HG03520 (cell line): ENCODE measurements around the gene MT1F.
"Not testable (repeated sequence)": the region's sequence is repeated elsewhere in the genome, so short reads cannot be mapped to it uniquely, and the experiment has no call there.

Experiments used
- ATAC-seq: cut with Tn5 transposase; IDR thresholded peaks from one replicate; pipeline ENCODE4 v1.9.1; 2021; ENCODE audit warnings: mild to moderate bottlenecking, moderate library complexity; ENCODE audit not compliant: unreplicated experiment

Gene MT1F

GRCh38 chr16:56643080-56643778, 14.5 kb upstream of the MT1F start:
- no peak for ATAC-seq

- no peak for ATAC-seq
These were observed 13.9 kb upstream of the MT1F start for GRCh38 chr16:56643833-56644232.

GRCh38 chr16:56645311-56645710, 12.4 kb upstream of the MT1F start:
- no peak for ATAC-seq

GRCh38 chr16:56645838-56646237, 11.9 kb upstream of the MT1F start:
- no peak for ATAC-seq

- ATAC-seq, result no peak
These were observed 9.9 kb upstream of the MT1F start for GRCh38 chr16:56647641-56648431.

- ATAC-seq, result no peak
These were observed 8.5 kb upstream of the MT1F start for GRCh38 chr16:56649271-56649670.

GRCh38 chr16:56649820-56650219, 7.9 kb upstream of the MT1F start:
- ATAC-seq, result no peak

- no peak for ATAC-seq
These were observed 6.2 kb upstream of the MT1F start, which contains the start of gene MT1B for GRCh38 chr16:56651586-56651985. TSS of gene MT1B (plus strand) at chr16:56651886. CDS start at chr16:56651954, 68 bp downstream.

GRCh38 chr16:56652600-56652999, 5.2 kb upstream of the MT1F start:
- no peak for ATAC-seq

- no peak for ATAC-seq
These were observed 4.5 kb upstream of the MT1F start for GRCh38 chr16:56653218-56653617.

GRCh38 chr16:56658327-56658875, 642 bp downstream of the MT1F start:
- no peak for ATAC-seq

- ATAC-seq, result no peak
These were observed 4.9 kb downstream of the MT1F start for GRCh38 chr16:56662357-56663354.

GRCh38 chr16:56664506-56664905, 6.7 kb downstream of the MT1F start:
- no peak for ATAC-seq

GRCh38 chr16:56665286-56666261, 7.8 kb downstream of the MT1F start:
- not testable (repeated sequence) for ATAC-seq

- ATAC-seq, result no peak
These were observed 10.1 kb downstream of the MT1F start, which contains the start of gene MT1G for GRCh38 chr16:56667581-56668571. TSS of gene MT1G (minus strand) at chr16:56668065. CDS start at chr16:56667993, 72 bp downstream.

- no peak for ATAC-seq
These were observed 11.5 kb downstream of the MT1F start, which contains the start of gene MT1H for GRCh38 chr16:56669005-56669839. TSS of gene MT1H (plus strand) at chr16:56669814. CDS start at chr16:56669885, 71 bp downstream.
